GM12873 (cell line): ENCODE results near the gene CHST3.

Experiments
- CTCF ChIP-seq: IDR thresholded peaks from 2 replicates; pipeline ENCODE4 v1.5.1; 2012; ENCODE audit warnings: low read depth, mild to moderate bottlenecking, moderate library complexity, low read length, control low read depth; ENCODE audit not compliant: insufficient read depth; ENCODE audit errors: missing control alignments

CHST3 gene

GRCh38 chr10:72009051-72009424 is 44.8 kb downstream of the CHST3 start:
- no peak for TF ChIP-seq CTCF

GRCh38 chr10:72009425-72010081 is 45.4 kb downstream of the CHST3 start:
- no peak for TF ChIP-seq CTCF

GRCh38 chr10:72010234-72010973 is 46.2 kb downstream of the CHST3 start:
- no peak for TF ChIP-seq CTCF

- TF ChIP-seq CTCF = no peak
Measured at GRCh38 chr10:72011016-72011415, 46.8 kb downstream of the CHST3 start.

GRCh38 chr10:72011468-72011867 is 47.3 kb downstream of the CHST3 start:
- no peak for TF ChIP-seq CTCF

GRCh38 chr10:72011976-72012512 is 47.8 kb downstream of the CHST3 start:
- TF ChIP-seq CTCF = no peak

- no peak for TF ChIP-seq CTCF
Measured at GRCh38 chr10:72012796-72013195, 48.6 kb downstream of the CHST3 start.
